ENCODE data around the gene TINAG.

The TINAG gene

GRCh38 chr6:54335871-54336270 is 27.6 kb downstream of the TINAG start:
- TF ChIP-seq, protein P1, sequence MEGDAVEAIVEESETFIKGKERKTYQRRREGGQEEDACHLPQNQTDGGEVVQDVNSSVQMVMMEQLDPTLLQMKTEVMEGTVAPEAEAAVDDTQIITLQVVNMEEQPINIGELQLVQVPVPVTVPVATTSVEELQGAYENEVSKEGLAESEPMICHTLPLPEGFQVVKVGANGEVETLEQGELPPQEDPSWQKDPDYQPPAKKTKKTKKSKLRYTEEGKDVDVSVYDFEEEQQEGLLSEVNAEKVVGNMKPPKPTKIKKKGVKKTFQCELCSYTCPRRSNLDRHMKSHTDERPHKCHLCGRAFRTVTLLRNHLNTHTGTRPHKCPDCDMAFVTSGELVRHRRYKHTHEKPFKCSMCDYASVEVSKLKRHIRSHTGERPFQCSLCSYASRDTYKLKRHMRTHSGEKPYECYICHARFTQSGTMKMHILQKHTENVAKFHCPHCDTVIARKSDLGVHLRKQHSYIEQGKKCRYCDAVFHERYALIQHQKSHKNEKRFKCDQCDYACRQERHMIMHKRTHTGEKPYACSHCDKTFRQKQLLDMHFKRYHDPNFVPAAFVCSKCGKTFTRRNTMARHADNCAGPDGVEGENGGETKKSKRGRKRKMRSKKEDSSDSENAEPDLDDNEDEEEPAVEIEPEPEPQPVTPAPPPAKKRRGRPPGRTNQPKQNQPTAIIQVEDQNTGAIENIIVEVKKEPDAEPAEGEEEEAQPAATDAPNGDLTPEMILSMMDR (conservative IDR thresholded peaks at IDR 0.05; ENCODE audit: low read depth, low read length): no peak
- DNase-seq (ENCODE audit: low read depth): peak; percentile 75
- no peak overlapping the region for H3K4me3 ChIP-seq (ENCODE audit: low read depth, low read length)

DNA sequence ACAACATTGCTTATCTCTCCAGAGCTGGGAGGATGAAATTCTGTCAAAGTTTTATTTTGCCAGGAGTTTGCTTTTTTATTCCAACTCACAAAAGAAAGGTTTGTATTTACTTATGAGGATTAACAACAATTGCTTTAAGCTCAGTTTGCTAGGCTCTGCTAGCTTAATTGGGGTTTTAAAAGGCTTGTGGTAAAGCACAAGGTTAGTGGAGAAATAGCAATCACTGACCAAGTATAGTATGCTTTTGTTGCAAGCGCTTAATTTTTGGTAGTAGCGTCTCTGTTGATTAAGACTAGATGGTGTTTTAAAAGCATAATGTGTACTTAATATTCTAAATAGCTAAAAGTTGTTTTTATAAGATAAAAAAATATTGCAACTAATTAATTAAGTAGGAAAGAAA is 45.7 kb downstream of the TINAG start:
- TF ChIP-seq, protein P1 (conservative IDR thresholded peaks at IDR 0.05; ENCODE audit: low read depth, low read length): no peak
- DNase-seq (ENCODE audit: low read depth): no peak
- no peak overlapping the region for H3K4me3 ChIP-seq (ENCODE audit: low read depth, low read length)

DNA sequence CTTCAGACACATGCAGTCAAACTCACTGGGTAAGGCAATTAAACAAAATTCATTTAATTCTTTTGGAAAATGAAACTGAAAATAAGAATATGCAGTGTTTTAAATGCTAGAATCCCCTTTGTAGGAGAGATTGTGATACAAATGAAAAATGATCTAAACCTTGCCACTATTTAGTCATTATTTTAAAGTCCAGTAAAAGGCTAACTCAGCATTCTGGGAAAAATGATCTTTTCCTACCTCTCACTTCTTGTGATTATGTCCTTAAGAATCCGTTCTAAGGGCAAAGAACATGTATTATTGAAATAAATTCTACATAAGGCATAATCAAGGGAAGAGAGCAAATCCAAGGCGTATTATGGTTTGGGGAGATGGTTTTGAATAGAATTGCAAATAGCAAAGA is 46.4 kb downstream of the TINAG start:
- no peak overlapping the region for H3K4me3 ChIP-seq (ENCODE audit: low read depth, low read length)
- TF ChIP-seq, protein P1 (conservative IDR thresholded peaks at IDR 0.05; ENCODE audit: low read depth, low read length): no peak
- DNase-seq (ENCODE audit: low read depth): no peak

DNA sequence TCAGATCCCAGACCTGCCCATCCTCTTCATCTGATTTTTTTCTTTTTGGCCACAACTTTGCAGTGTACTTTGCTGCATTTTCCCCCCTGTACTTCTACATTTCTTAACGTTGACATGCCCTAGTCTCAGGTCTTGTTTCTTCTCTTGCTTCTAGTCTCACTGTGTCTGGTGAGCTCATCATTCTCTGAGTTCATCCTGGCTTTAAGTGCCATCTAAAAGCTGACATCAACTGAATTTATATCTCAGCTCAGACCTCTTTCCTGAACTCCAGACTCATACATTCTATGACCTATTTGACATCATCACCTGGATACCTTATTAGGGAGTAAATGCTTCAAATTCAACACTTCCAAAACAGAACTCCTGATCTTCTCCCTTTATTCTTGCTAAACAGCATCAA is 48.9 kb downstream of the TINAG start:
- TF ChIP-seq, protein P1 (conservative IDR thresholded peaks at IDR 0.05; ENCODE audit: low read depth, low read length): no peak
- H3K4me3 ChIP-seq (ENCODE audit: low read depth, low read length): no peak overlapping the region
- DNase-seq (ENCODE audit: low read depth): no peak

- no peak for DNase-seq (ENCODE audit: low read depth)
- TF ChIP-seq, protein P1 (conservative IDR thresholded peaks at IDR 0.05; ENCODE audit: low read depth, low read length): no peak
- H3K4me3 ChIP-seq (ENCODE audit: low read depth, low read length): no peak overlapping the region
Observed at GRCh38 chr6:54361188-54361587, 52.9 kb downstream of the TINAG start.

DNA sequence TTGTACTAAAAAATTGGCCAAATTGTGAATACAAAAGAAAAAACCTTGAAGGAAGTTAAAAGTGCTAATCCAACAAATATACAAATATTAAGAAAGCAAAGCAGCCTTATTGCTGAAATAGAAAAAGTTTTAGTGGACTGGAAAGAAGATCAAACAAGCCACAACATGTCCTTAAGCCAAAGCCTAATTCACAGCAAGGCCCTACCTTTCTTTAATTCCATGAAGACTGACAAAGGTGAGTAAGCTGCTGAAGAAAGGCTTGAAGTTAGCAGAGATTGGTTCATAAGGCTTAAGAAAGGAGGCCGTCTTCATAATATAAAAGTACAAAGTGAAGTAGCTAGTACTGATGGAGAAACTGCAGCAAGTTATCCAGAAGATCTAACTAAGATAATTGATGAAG is 53.5 kb downstream of the TINAG start:
- TF ChIP-seq, protein P1 (conservative IDR thresholded peaks at IDR 0.05; ENCODE audit: low read depth, low read length): no peak
- H3K4me3 ChIP-seq (ENCODE audit: low read depth, low read length): no peak overlapping the region
- DNase-seq (ENCODE audit: low read depth): no peak

- peak; percentile 50 for DNase-seq (ENCODE audit: low read depth)
- TF ChIP-seq, protein P1 (conservative IDR thresholded peaks at IDR 0.05; ENCODE audit: low read depth, low read length): no peak
- no peak overlapping the region for H3K4me3 ChIP-seq (ENCODE audit: low read depth, low read length)
Observed at GRCh38 chr6:54366667-54367327, 58.6 kb downstream of the TINAG start.

Data from choroid plexus epithelial cell (primary cell).